PC-9 (cell line): ENCODE results near the gene SLC15A2. TPM values are rescaled to one million over a fixed set of nuclear protein-coding genes. Genes with fewer than 3 reads are reported as not detected.

Experiments used
- BruUV-seq: library from RNA; stranded (reverse); fragments of 400-500 nt; replicated peaks from 2 replicates; lab custom pipeline; 2021; lab: Mats Ljungman, UMichigan
- CTCF ChIA-PET: fragments of 300-600 bp; sonication (Branson Sonifier 250); formaldehyde crosslinking; loops from one replicate; lab custom pipeline; 2022; ENCODE audit warnings: antibody characterized with exemption; lab: Charles Lee
- POLR2A ChIA-PET: fragments of 300-600 bp; sonication (Branson Sonifier 250); formaldehyde crosslinking; loops from one replicate; lab custom pipeline; 2022; ENCODE audit warnings: antibody characterized with exemption; ENCODE audit not compliant: unreplicated experiment; lab: Charles Lee
- DNase-seq, 2 experiments: peaks; one replicate each; pipeline versions ENCODE4 v3.0.0 to v3.0.0-alpha.2; 2015 to 2022; ENCODE audit warnings: mixed read lengths in 1 of 2
- H2AFZ ChIP-seq: fragments of 200-600 bp; sonication (generic); 2 replicates; pipeline ENCODE4 v1.8.1; 2017; ENCODE audit warnings: antibody characterized with exemption
- H3F3A ChIP-seq: fragments of 200-600 bp; sonication (generic); 2 replicates; pipeline ENCODE4 v1.8.1; 2017; ENCODE audit warnings: antibody characterized with exemption, mild to moderate bottlenecking, low read depth; ENCODE audit not compliant: insufficient read depth
- H3K27ac ChIP-seq: fragments of 200-600 bp; sonication (generic); 2 replicates; pipeline ENCODE4 v1.6.1; 2016; ENCODE audit warnings: mixed run types
- H3K27me3 ChIP-seq: fragments of 200-600 bp; sonication (generic); 2 replicates; pipeline ENCODE4 v1.6.1; 2016; ENCODE audit warnings: low read depth, mixed run types; ENCODE audit not compliant: insufficient read depth
- H3K36me3 ChIP-seq: fragments of 200-600 bp; sonication (generic); 2 replicates; pipeline ENCODE4 v1.6.1; 2016; ENCODE audit warnings: low read depth, mixed run types
- H3K4me1 ChIP-seq: fragments of 200-600 bp; sonication (generic); replicated peaks from 2 replicates; pipeline ENCODE4 v1.6.1; 2016; ENCODE audit warnings: mixed run types; ENCODE audit not compliant: insufficient read depth
- H3K4me2 ChIP-seq: fragments of 200-600 bp; sonication (generic); 2 replicates; pipeline ENCODE4 v1.6.1; 2017; ENCODE audit warnings: mixed run types
- H3K4me3 ChIP-seq: fragments of 200-600 bp; sonication (generic); 2 replicates; pipeline ENCODE4 v1.6.1; 2016; ENCODE audit warnings: mixed run types
- H3K79me2 ChIP-seq: fragments of 200-600 bp; sonication (generic); 2 replicates; pipeline ENCODE4 v1.6.1; 2017; ENCODE audit warnings: low read depth, mixed run types
- H3K9me2 ChIP-seq: fragments of 200-600 bp; sonication (generic); 2 replicates; pipeline ENCODE4 v1.8.1; 2017; ENCODE audit warnings: mild to moderate bottlenecking; ENCODE audit not compliant: insufficient read depth
- H3K9me3 ChIP-seq: fragments of 200-600 bp; sonication (generic); 2 replicates; pipeline ENCODE4 v1.8.1; 2016; ENCODE audit warnings: low read depth; ENCODE audit not compliant: insufficient read depth
- H4K20me1 ChIP-seq: fragments of 200-600 bp; sonication (generic); 2 replicates; pipeline ENCODE4 v1.8.1; 2017; ENCODE audit not compliant: insufficient read depth
- EZH2 ChIP-seq: fragments of 200-600 bp; sonication (generic); IDR thresholded peaks from 2 replicates; pipeline ENCODE4 v1.8.0; 2017; ENCODE audit warnings: antibody characterized with exemption, low read depth
- intact Hi-C: fragments of 100-400 bp; cut with micrococcal nuclease; formaldehyde crosslinking; loops from one replicate; pipeline ENCODE4 v1.10.0; 2022; ENCODE audit not compliant: unreplicated experiment
- total RNA-seq: library from RNA; stranded (reverse); gene quantifications from 2 replicates; pipeline ENCODE4 v1.2.3, GENCODE V29; 2021
- TF ChIP-seq, protein P1 (sequence below): fragments of 200-600 bp; sonication (generic); conservative IDR thresholded peaks from 2 replicates; pipeline ENCODE4 v1.6.1; 2017; ENCODE audit warnings: mixed run types, antibody characterized with exemption, mild to moderate bottlenecking, moderate library complexity

The SLC15A2 gene
- total RNA-seq, 1 experiment from 2014 or later = 2.8 TPM

DNA sequence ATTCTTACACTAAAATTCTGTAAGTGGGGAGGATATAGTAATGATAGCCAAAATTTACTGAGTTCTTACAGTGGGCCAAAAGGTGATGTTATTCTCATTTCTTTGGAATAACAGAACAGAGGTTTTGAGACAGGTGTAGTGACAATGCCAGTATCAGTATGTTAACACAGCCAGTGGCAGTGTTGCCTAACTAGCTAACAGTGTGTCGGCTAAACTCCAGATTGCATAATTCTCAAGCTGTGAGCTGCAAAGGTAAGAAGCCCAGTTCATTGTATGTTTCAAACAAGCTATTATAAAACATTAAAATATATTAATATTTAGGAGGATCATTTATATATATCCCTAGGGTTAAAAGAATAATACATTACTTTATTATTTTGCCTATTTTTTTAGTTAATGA lies 920 bp downstream of the SLC15A2 start:
- Histone ChIP-seq H3K9me2 (no peaks in the 10 kb centered on the region), H3K4me2 (no peak overlapping the region), H3K27ac (no peak overlapping the region), H3K79me2 (no peaks in the 10 kb centered on the region), H3K9me3 (no peaks in the 10 kb centered on the region), H3K4me3 (no peak overlapping the region), H4K20me1 (no peaks in the 10 kb centered on the region), H3K27me3 (no peaks in the 10 kb centered on the region), H2AFZ (no peak overlapping the region), H3K4me1 (no peaks in the 10 kb centered on the region), H3F3A (no peaks in the 10 kb centered on the region), H3K36me3 (no peaks in the 10 kb centered on the region)
- peak in 1 of 2 experiments; percentile 53 for DNase-seq
- CTCF ChIA-PET = no interaction called here
- intact Hi-C loops = no loop called here
- no TSS peak for BruUV-seq
- POLR2A ChIA-PET = no interaction called here
- TF ChIP-seq EZH2 = no peak
- TF ChIP-seq, protein P1, sequence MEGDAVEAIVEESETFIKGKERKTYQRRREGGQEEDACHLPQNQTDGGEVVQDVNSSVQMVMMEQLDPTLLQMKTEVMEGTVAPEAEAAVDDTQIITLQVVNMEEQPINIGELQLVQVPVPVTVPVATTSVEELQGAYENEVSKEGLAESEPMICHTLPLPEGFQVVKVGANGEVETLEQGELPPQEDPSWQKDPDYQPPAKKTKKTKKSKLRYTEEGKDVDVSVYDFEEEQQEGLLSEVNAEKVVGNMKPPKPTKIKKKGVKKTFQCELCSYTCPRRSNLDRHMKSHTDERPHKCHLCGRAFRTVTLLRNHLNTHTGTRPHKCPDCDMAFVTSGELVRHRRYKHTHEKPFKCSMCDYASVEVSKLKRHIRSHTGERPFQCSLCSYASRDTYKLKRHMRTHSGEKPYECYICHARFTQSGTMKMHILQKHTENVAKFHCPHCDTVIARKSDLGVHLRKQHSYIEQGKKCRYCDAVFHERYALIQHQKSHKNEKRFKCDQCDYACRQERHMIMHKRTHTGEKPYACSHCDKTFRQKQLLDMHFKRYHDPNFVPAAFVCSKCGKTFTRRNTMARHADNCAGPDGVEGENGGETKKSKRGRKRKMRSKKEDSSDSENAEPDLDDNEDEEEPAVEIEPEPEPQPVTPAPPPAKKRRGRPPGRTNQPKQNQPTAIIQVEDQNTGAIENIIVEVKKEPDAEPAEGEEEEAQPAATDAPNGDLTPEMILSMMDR = no peak

DNA sequence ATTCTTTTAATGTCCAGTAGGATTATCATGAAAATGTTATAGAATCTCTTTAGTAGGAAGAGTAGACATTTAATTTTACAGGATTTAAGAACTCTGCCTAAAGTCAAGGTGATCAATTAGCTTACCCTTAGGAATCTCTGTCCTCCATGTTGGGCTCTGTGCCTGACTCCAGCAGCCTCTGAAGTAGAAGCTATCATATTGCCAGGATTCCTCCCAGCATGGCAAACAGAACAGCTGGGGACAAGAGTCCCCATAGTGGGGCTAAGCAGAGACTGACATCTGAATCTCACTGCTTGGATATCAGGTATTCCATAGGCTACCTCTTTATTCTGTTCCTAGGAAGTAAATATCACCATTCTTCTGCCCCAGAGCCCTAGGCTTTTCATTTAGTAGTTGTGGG lies 1.5 kb downstream of the SLC15A2 start:
- Histone ChIP-seq H3F3A (no peaks in the 10 kb centered on the region), H3K4me2 (no peak overlapping the region), H3K9me2 (no peaks in the 10 kb centered on the region), H3K27me3 (no peaks in the 10 kb centered on the region), H3K9me3 (no peaks in the 10 kb centered on the region), H3K79me2 (no peaks in the 10 kb centered on the region), H3K4me3 (no peak overlapping the region), H4K20me1 (no peaks in the 10 kb centered on the region), H3K36me3 (no peaks in the 10 kb centered on the region), H2AFZ (no peak overlapping the region), H3K27ac (no peak overlapping the region), H3K4me1 (no peaks in the 10 kb centered on the region)
- DNase-seq = no peak
- TF ChIP-seq, protein P1 = no peak
- no peak for TF ChIP-seq EZH2
- ChIA-PET POLR2A (no interaction called here), CTCF (no interaction called here)
- no TSS peak for BruUV-seq
- intact Hi-C loops = no loop called here

DNA sequence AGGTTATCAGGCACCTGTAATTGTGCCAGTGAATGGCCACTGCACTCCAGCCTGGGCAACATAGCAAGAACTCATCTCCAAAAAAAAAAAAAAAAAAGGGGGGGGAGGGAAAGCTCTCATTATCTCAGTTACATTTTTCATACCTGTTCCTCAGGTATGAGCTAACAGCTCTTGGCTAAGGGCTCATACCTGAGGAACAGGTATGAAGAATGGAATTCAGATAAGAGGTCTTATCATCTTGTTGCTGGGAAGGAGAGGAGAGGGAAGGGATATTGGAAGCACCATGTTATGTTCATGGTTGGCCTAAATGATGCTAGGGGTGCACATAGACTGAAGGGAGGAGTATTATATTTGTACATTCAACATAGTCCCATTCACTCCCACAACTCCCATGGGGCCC lies 2.6 kb downstream of the SLC15A2 start:
- Histone ChIP-seq H3K4me2 (no peak overlapping the region), H3K79me2 (no peaks in the 10 kb centered on the region), H3F3A (no peaks in the 10 kb centered on the region), H2AFZ (no peak overlapping the region), H3K36me3 (no peaks in the 10 kb centered on the region), H3K27me3 (no peaks in the 10 kb centered on the region), H3K9me3 (no peaks in the 10 kb centered on the region), H3K4me3 (no peak overlapping the region), H3K4me1 (no peaks in the 10 kb centered on the region), H3K9me2 (no peaks in the 10 kb centered on the region), H3K27ac (no peak overlapping the region), H4K20me1 (no peaks in the 10 kb centered on the region)
- no peak for TF ChIP-seq EZH2
- CTCF ChIA-PET = interaction anchor here (0.6 kb wide), 1 partner anchor 20 kb away, joined by 8 read pairs; no protein-coding TSS in a partner anchor
- BruUV-seq = no TSS peak
- intact Hi-C loops = no loop called here
- POLR2A ChIA-PET = no interaction called here
- peak in 1 of 2 experiments; percentile 66 for DNase-seq

DNA sequence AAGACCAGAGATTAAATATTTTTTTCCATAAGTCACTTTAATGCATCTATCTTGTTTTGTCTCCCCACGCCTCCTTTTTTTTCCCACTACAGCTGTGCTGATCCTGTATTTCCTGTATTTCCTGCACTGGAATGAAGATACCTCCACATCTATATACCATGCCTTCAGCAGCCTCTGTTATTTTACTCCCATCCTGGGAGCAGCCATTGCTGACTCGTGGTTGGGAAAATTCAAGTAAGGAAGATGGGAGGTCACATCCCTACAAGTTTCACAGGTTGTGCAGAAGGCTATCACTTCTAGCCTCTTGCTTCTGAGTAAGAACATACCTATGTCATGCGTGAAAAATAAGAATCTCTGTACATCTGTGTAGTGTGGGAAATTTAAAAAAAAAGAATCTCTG lies 3.1 kb downstream of the SLC15A2 start:
- BruUV-seq = no TSS peak
- POLR2A ChIA-PET = no interaction called here
- no peaks in the 10 kb centered on the region for H3K27me3 ChIP-seq
- H3K4me3 ChIP-seq = no peak overlapping the region
- no peaks in the 10 kb centered on the region for H3K9me2 ChIP-seq
- H2AFZ ChIP-seq = no peak overlapping the region
- no peaks in the 10 kb centered on the region for H3K9me3 ChIP-seq
- no peaks in the 10 kb centered on the region for H3K4me1 ChIP-seq
- no peak overlapping the region for H3K4me2 ChIP-seq
- H4K20me1 ChIP-seq = no peaks in the 10 kb centered on the region
- CTCF ChIA-PET = interaction anchor here (0.6 kb wide), 1 partner anchor 19 kb away, joined by 8 read pairs; no protein-coding TSS in a partner anchor
- no peaks in the 10 kb centered on the region for H3K36me3 ChIP-seq
- no peaks in the 10 kb centered on the region for H3F3A ChIP-seq
- TF ChIP-seq, protein P1 = no peak
- TF ChIP-seq EZH2 = no peak
- intact Hi-C loops = no loop called here
- DNase-seq = peak in 1 of 2 experiments; percentile 35
- H3K79me2 ChIP-seq = no peaks in the 10 kb centered on the region
- H3K27ac ChIP-seq = no peak overlapping the region
